PFSK-1 (cell line): ENCODE data around the gene EPG5.

Source experiments
- FOXP2 ChIP-seq: optimal IDR thresholded peaks from 2 replicates; pipeline ENCODE3; 2011; ENCODE audit warnings: borderline replicate concordance, control low read depth, inconsistent platforms; ENCODE audit not compliant: insufficient read depth; ENCODE audit errors: extremely low read length, extremely low read depth
- POLR2AphosphoS5 ChIP-seq: IDR thresholded peaks from 2 replicates; pipeline ENCODE4 v1.6.1; 2012; ENCODE audit warnings: low read depth, mild to moderate bottlenecking, control low read depth, low read length, moderate library complexity
- SIN3A ChIP-seq: IDR thresholded peaks from 2 replicates; pipeline ENCODE4 v1.6.1; 2012; ENCODE audit warnings: mild to moderate bottlenecking, low read length, moderate library complexity, borderline replicate concordance; ENCODE audit not compliant: insufficient read depth
- TAF1 ChIP-seq: IDR thresholded peaks from 2 replicates; pipeline ENCODE4 v1.6.1; 2012; ENCODE audit warnings: low read length, control low read depth, borderline replicate concordance; ENCODE audit not compliant: insufficient read depth
- TF ChIP-seq, protein P1 (sequence below), 2 experiments: IDR thresholded peaks; 2 replicates each; pipeline versions ENCODE4 v1.6.1 to v1.8.0; 2011 to 2012; ENCODE audit warnings: low read depth in 2 of 2, low read length in 2 of 2, control low read depth in 1 of 2, inconsistent platforms in 1 of 2, mild to moderate bottlenecking in 1 of 2, moderate library complexity in 1 of 2; ENCODE audit not compliant: insufficient read depth in 1 of 2

EPG5 gene

DNA sequence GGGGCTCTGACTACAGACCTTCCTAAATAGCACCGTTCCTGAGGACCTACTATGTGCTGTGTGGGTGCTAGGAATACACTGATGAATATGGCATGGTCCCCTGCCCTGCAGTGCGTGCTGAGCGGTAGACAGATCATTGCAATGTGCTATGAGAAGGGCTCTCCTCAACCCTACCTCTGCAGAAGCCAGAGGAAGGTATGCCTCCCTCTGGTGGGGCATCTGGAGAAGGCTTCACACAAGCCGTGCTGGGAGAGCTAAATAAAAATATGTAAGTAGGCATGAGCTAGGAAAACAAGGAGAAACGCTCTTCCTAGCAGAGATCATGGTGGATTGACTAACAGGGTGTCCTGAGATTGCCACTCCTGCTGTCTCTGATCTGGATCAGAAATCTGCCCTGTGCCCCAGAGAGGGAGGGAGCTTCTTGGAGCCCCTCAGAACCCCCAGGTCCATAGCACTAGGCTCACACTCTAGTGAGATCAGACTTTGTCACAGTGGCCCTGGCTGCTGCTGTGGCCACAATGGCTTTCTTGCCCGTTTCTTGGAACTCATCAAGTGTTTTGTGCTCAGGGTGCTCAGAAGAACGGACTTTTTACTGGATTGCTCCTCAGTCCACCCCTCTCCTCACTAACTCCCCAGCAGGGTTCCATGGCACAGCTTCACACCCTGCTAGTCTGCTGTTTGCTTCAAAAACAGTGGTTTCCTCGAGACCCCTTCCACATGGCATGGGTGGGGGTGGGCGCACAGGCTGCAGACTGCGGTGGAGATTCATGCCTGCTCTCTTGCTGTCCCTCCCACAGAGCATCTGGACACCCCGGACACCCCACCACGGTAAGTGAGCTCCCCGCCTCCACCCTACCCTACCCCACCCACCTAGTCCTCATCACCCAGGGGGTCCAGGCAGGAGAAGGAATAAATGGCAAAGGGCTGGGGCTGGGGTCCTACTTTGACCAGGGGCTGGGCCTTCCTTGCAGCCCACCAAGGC is 127.4 kb downstream of the EPG5 start:
- TF ChIP-seq, protein P1, sequence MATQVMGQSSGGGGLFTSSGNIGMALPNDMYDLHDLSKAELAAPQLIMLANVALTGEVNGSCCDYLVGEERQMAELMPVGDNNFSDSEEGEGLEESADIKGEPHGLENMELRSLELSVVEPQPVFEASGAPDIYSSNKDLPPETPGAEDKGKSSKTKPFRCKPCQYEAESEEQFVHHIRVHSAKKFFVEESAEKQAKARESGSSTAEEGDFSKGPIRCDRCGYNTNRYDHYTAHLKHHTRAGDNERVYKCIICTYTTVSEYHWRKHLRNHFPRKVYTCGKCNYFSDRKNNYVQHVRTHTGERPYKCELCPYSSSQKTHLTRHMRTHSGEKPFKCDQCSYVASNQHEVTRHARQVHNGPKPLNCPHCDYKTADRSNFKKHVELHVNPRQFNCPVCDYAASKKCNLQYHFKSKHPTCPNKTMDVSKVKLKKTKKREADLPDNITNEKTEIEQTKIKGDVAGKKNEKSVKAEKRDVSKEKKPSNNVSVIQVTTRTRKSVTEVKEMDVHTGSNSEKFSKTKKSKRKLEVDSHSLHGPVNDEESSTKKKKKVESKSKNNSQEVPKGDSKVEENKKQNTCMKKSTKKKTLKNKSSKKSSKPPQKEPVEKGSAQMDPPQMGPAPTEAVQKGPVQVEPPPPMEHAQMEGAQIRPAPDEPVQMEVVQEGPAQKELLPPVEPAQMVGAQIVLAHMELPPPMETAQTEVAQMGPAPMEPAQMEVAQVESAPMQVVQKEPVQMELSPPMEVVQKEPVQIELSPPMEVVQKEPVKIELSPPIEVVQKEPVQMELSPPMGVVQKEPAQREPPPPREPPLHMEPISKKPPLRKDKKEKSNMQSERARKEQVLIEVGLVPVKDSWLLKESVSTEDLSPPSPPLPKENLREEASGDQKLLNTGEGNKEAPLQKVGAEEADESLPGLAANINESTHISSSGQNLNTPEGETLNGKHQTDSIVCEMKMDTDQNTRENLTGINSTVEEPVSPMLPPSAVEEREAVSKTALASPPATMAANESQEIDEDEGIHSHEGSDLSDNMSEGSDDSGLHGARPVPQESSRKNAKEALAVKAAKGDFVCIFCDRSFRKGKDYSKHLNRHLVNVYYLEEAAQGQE (IDR thresholded peaks at IDR 0.05; ENCODE audit: insufficient read depth in 1 of 2, low read depth in 2 of 2, low read length in 2 of 2) = no peak
- TF ChIP-seq TAF1 = no peak
- no peak for TF ChIP-seq FOXP2

DNA sequence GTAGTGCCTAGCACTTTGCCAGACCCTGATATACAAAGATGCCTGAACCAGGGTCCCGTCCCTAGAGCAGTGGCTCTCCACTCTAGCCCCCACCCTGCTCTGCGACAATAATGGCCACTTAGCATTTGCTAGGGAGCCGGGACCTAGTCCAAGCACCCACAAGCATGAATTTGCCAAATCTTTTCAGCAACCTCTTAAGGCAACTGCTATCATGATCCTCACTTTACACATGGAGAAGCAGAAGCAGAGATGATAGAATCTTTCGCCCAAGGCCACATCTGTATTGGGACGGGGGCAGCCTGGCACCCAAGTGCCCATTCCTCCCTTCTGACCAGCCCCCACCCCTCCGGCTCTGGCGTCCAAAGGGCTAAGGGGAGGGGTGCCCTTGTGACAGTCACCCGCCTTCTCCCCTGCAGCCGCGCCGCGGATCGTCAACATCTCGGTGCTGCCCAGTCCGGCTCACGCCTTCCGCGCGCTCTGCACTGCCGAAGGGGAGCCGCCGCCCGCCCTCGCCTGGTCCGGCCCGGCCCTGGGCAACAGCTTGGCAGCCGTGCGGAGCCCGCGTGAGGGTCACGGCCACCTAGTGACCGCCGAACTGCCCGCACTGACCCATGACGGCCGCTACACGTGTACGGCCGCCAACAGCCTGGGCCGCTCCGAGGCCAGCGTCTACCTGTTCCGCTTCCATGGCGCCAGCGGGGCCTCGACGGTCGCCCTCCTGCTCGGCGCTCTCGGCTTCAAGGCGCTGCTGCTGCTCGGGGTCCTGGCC is 128.6 kb downstream of the EPG5 start:
- no peak for TF ChIP-seq FOXP2
- TF ChIP-seq, protein P1 (IDR thresholded peaks at IDR 0.05; ENCODE audit: insufficient read depth in 1 of 2, low read depth in 2 of 2, low read length in 2 of 2) = no peak
- TF ChIP-seq POLR2AphosphoS5 = no peak
- TF ChIP-seq SIN3A = no peak
- no peak for TF ChIP-seq TAF1

- no peak for TF ChIP-seq FOXP2
Measured at GRCh38 chr18:45837283-45838070, 129.7 kb downstream of the EPG5 start.

- no peak for TF ChIP-seq FOXP2
- TF ChIP-seq, protein P1 (IDR thresholded peaks at IDR 0.05; ENCODE audit: insufficient read depth in 1 of 2, low read depth in 2 of 2, low read length in 2 of 2) = no peak
- no peak for TF ChIP-seq POLR2AphosphoS5
- TF ChIP-seq TAF1 = no peak
Measured at GRCh38 chr18:45836242-45837205, 130.6 kb downstream of the EPG5 start.
